Nephron progenitor cell (in vitro differentiated cells): ENCODE data around the gene PTPRF.

ENCODE experiments used
- DNase-seq: peaks from one replicate; pipeline ENCODE4 v3.0.0; 2021
- H3K27ac Mint-ChIP-seq: 2 replicates; pipeline ENCODE4 v1.8.0; 2021; ENCODE audit warnings: mild to moderate bottlenecking, moderate library complexity, mixed read lengths
- H3K27me3 Mint-ChIP-seq: 2 replicates; pipeline ENCODE4 v1.8.0; 2021; ENCODE audit warnings: mild to moderate bottlenecking, low read depth, mixed read lengths; ENCODE audit not compliant: poor library complexity
- H3K36me3 Mint-ChIP-seq: 2 replicates; pipeline ENCODE4 v1.8.0; 2021; ENCODE audit warnings: low read depth, mixed read lengths
- H3K4me1 Mint-ChIP-seq: 2 replicates; pipeline ENCODE4 v1.8.0; 2021; ENCODE audit warnings: mixed read lengths
- H3K4me3 Mint-ChIP-seq: 2 replicates; pipeline ENCODE4 v1.8.0; 2021; ENCODE audit warnings: mild to moderate bottlenecking, moderate library complexity, mixed read lengths
- H3K9me3 Mint-ChIP-seq: 2 replicates; pipeline ENCODE4 v1.8.0; 2021; ENCODE audit warnings: mild to moderate bottlenecking, moderate library complexity, mixed read lengths
- CTCF ChIP-seq: fragments of 200-600 bp; sonication (generic); IDR thresholded peaks from 2 replicates; pipeline ENCODE4 v1.5.0; 2021; ENCODE audit warnings: antibody characterized with exemption

PTPRF gene

GRCh38 chr1:43622901-43623780 is 92.5 kb downstream of the PTPRF start:
- Mint-ChIP-seq H3K36me3 (peaks cover 30% of the 10 kb centered on the region), H3K9me3 (no peaks in the 10 kb centered on the region), H3K27ac (peak overlapping the region; percentile 90), H3K27me3 (no peaks in the 10 kb centered on the region), H3K4me3 (no peak overlapping the region), H3K4me1 (peaks cover 25% of the 10 kb centered on the region)
- no peak for DNase-seq
- TF ChIP-seq CTCF = no peak

GRCh38 chr1:43625063-43625780 is 94.5 kb downstream of the PTPRF start:
- H3K4me3 Mint-ChIP-seq = no peak overlapping the region
- peaks cover 4% of the 10 kb centered on the region for H3K9me3 Mint-ChIP-seq
- H3K27ac Mint-ChIP-seq = peak overlapping the region; percentile 87
- DNase-seq = no peak
- no peaks in the 10 kb centered on the region for H3K27me3 Mint-ChIP-seq
- peaks cover 27% of the 10 kb centered on the region for H3K36me3 Mint-ChIP-seq
- H3K4me1 Mint-ChIP-seq = peaks cover 25% of the 10 kb centered on the region
- no peak for TF ChIP-seq CTCF

- Mint-ChIP-seq H3K4me3 (no peak overlapping the region), H3K27ac (no peak overlapping the region), H3K27me3 (peaks cover 7% of the 10 kb centered on the region), H3K4me1 (peaks cover 1% of the 10 kb centered on the region), H3K9me3 (peaks cover 8% of the 10 kb centered on the region), H3K36me3 (peaks cover 9% of the 10 kb centered on the region)
- TF ChIP-seq CTCF = no peak
- DNase-seq = no peak
Observed at GRCh38 chr1:43632135-43632670, 101.5 kb downstream of the PTPRF start.

GRCh38 chr1:43634721-43635120 is 104.0 kb downstream of the PTPRF start:
- DNase-seq = no peak
- Mint-ChIP-seq H3K36me3 (peaks cover 8% of the 10 kb centered on the region), H3K27me3 (peaks cover 11% of the 10 kb centered on the region), H3K4me3 (no peak overlapping the region), H3K9me3 (peaks cover 7% of the 10 kb centered on the region), H3K4me1 (no peaks in the 10 kb centered on the region), H3K27ac (no peak overlapping the region)
- no peak for TF ChIP-seq CTCF

GRCh38 chr1:43636006-43636641 is 105.4 kb downstream of the PTPRF start:
- Mint-ChIP-seq H3K36me3 (no peaks in the 10 kb centered on the region), H3K27ac (no peak overlapping the region), H3K4me1 (no peaks in the 10 kb centered on the region), H3K9me3 (no peaks in the 10 kb centered on the region), H3K27me3 (peaks cover 20% of the 10 kb centered on the region), H3K4me3 (no peak overlapping the region)
- no peak for TF ChIP-seq CTCF
- DNase-seq = no peak
